ENCODE data around the gene SHLD2.
A peak's percentile ranks its signal among the peaks of the same experiment; 100 is the strongest.
"Not testable (repeated sequence)": the region's sequence is repeated elsewhere in the genome, so short reads cannot be mapped to it uniquely, and the experiment has no call there.

SHLD2 gene

DNA sequence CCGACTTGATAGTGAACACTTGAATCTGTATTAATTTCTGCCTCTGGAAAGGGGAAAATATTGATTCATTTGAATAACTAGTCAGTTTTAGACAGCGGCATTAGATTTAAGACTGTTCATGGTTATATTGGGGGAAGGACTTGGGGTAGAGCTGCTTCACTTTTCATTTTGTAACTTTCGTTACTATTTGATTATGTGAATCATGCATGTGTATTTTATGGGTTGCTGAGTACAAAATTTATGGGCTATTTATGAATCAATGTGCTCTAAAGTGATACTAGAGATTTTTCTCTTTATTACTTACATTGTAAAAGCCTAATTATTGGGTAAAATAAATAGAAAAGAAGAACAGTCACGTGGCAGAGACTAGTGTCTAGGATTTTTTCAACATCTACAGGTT, 5.3 kb upstream of the SHLD2 start:
- DNase-seq = peak; percentile 13

DNA sequence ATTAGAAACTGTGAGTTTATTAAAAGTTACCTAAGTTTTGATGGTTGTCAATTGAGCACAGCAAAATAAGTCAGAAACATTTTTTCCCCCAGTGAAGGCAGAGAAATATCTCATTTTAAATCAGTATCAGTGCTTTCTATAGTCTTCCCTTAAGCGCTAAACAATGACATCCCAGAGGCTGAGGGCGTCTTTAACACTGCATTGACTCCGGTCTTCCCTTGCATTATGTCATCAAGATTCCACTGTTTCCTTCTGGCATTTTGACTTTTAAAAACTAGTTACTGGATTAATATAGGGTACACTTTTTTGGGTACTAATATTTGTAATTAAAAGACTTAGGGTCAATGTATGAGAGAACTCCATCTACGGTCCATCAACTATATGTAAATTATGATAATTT, 4.2 kb upstream of the SHLD2 start:
- DNase-seq = no peak

DNA sequence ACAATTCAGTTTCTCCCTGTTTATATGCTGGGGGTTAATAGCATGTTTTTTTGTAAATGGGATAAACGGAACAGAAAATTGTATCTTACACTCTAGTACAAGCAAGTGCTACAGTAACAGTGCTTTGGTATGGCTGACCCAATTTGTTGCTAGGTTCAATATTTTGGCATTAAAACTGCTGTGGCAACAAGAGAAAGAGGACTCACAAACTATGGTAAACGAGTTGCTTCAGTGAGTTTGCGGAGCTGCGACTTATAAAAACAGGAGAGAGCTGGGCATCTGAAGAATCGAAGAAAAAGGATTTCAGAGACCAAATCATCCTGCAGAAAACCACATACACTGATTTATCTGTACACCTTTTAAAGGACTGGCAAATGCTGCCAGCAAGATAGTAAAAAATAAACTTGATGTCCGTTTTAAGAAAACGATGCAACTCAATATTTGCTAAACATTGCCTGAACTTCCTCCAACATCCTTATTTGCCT, 2.6 kb upstream of the SHLD2 start:
- peak; percentile 61 for DNase-seq

DNA sequence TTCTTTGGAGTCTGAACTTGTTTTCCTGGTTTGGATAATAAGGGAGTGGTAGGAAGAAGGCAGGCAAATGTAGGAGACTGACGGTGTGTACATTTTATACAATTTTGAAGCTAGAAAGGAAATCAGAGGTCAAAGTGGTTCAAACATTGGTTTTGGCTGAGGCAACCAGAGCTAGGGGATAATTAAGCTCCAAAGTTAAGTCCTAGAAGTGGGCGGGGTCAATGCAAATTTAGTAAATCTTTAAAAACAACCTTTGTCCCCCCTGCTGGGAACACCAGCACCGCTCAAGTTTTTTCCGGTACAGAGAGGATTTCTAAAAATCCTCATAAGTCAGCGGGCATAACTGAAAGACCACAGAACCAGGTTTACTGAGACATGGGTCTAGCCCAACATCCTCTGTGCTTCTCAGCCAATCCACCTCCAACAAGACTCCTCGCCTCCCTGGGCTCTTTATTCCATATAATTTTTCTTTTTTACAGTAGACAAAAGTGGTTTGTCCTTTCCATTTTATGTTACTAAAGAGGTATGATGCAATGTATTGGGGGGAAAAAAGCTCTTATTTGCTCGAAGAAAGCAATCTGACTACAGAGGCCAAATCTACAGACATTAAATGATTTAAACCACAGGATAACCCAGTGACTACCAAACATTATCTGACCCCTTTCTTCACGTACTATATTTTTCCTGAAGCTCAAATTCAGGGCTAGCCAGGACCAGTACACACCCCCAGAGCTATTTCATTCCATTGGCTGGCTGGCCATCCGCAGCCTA, 2.0 kb upstream of the SHLD2 start:
- DNase-seq = peak; percentile 39

DNA sequence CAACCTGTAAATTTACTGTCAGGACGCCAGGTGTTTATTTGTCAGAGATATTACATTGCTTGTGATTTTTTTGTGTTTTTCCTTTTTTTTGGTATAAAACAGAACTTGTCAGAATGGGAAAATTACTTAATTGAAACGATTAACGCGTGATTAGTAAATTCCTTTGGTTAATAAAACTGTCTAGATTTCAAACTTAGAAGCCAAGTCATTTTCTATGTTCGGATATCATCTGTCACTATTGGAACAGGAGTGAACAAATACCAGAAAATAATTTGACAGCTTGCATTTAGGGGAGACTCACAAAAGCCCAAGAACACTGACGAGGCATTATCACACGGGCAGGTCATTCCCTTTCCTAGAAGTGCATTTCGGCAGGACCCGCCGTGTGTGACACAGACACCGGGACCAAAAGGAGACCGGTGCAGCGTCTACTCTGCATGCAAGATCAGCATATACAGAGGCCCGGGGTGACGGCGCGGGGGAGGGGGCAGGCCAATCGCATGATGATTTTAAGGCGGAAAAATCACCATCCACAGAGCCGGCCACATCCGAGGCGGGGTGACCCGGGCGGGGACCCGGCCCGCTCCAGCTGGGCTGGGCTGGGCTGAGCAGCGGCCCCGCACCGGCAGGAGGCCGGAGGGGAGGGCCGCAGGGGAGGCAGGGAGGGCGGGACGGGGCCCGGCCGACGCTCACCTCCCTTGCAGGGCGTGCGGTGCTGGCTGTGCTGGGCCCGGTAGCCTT, 1.2 kb upstream of the SHLD2 start:
- DNase-seq = peak; percentile 45

DNA sequence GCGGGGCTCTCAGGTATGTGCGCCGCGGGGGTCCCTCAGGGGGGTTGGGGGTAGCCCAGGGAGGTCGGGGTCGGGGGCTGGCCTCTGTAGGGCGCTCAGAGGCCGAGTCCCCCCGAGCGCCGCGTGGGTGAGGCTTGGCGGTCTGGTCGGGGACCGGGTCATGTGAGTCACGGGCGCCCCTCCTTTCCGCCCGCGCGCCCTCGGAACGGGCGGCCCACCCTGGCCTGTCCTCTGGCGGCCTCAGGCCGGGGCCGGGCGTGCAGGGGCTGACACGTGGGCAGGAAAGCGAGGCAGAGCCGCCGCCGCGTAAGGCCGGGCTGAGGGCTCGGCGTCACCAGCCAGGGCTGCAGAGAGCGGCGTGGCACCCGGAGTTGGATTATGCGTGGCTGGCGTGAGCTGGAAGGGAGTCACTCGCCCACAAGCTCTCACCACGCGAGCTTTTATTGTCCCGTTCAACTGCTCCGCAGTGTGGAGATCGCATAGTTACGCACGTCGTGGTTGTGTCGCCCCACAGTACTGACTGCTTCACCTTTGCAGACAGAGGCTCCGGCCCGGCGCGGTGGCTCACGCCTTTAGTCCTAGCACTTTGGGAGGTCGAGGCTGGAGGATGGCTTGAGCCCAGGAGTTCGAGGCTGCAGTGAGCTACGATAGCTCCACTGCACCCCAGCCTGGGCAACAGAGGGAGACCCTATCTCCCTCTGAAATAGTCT, 385 bp downstream of the SHLD2 start:
- peak; percentile 64 for DNase-seq

DNA sequence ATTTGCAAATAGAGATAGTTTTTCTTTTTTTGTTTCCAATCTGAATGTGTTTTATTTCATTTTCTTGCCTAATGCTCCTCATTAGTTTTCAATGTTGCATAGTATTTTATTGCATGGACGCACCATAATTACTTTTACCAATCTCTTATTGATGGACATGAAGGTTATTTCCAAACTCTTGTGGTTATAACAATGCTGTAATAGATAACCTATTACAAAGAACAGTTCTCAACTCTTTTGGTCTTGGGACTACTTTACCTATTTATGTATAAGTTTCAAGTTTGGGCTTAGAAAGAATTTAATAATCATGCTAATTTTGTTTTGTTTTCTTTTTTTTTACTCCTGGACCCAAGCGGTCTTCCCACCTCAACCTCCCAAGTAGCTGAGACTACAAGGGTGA, 7.0 kb downstream of the SHLD2 start:
- DNase-seq = no peak

DNA sequence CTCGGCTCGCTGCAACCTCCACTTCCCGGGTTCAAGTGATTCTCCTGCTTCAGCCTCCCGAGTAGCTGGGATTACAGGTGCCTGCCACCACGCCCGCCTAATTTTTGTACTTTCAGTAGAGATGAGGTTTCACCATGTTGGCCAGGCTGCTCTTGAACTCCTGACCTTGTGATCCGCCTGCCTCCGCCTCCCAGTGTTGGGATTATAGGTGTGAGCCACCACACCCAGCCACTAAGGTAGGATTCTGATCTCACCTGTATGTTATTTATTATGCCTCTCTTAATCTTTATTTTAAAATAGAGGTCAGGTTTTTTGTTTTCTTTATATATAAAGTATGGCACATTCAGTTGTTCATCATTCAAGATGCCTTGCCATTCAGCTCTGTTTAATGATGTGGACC, 9.7 kb downstream of the SHLD2 start:
- not testable (repeated sequence) for DNase-seq

DNA sequence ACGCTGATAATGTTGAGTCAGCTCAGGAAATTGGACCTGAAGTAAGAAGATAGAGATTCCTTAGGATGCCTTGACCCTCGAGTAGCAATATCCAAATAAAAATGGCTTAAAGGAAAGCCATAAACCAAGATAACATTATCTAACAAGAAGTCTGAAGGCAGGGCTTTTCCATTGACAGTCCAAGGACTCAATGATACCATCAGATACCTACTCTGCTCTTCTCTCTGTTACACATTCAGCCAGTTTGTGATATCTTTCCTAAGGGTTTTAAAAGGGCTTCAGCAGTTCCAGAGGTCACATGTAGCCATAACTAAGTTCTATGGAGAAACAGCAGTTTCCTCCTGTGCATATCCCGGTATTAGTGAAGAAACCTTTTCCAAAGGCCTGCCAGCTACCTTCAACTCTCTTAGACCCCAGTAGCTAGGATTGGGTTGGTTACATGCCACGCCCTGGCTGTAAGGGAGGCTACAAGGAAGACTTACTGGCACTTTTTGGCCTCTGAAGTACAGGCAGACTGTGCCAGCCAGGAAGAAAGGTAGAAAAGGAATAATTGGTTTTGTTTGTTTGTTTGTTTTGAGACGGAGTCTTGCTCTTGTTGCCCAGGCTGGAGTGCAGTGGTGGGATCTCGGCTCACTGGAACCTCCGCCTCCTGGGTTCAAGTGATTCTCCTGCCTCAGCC, 10.6 kb downstream of the SHLD2 start:
- DNase-seq = no peak

DNA sequence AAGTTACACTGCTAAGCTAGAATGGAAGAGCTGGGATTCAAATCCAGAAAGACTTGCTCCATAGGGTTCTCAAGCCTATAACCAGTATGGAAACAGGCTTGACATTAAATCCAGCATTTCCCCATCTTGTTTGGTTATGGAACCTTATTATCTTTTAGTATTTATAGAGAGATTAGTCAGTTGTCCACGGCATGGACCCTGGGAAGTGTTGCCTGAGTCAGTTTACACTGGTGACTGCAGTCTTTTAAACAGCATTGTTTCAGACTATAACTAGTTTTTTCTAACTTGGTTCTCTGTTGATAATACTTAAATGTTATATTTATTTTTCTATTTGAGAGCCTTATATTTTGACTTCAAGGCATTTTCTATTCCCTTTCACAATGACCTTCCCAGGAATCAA, 23.1 kb downstream of the SHLD2 start:
- DNase-seq = not testable (repeated sequence)

DNA sequence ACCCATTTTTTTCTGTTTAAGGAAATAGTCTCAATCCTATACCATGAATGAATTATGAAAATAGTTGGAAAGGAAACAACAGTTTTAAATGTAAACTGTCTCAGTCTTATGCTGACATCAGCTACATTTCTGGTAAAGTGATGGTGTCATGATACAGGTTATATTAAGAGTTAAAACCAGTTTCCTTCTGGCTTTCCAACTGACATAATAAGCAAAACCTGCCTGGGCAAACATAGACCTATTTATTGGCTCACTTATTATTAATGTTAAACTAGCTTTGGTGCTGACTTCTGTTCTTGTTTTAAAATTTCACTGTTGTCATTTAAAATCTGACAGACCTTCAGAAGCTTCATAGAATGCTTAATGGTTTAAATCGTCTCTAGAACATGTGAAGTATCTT, 24.0 kb downstream of the SHLD2 start:
- not testable (repeated sequence) for DNase-seq

DNA sequence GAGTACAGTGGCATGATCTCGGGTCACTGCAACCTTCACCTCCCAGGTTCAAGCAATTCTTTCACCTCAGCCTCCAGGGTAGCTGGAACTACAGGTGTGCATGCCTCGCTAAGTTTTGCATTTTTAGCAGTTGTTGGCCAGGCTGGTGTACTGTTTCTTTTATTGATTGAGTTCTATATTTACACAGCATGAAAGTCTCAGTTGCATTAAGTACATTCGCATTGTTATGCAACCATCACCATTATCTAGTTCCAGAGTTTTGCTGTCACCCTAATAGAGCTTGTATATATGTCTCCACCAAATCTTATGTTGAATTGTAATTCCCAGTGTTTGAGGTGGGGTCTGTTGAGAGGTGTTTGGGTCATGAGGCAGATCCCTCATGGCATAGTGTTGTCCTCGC, 28.3 kb downstream of the SHLD2 start:
- not testable (repeated sequence) for DNase-seq

DNA sequence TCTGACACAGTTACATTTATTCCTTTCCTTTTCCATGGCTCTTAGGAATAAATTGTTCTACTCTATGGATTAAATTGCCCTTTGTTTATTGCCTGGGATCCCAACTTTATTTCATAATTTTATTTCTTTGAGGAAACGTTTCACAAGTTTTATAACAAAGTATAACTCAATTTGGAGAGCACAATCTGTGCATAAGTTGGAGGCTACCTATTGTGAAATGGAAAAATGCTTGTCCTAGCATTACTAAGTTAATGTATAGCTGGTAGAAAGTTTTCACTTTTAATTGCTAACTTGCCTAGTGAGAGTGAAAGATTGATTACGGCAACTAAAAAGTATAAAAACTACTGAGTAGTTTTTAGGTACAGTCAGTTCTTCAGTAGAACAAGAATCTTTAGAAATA, 32.0 kb downstream of the SHLD2 start:
- not testable (repeated sequence) for DNase-seq

DNA sequence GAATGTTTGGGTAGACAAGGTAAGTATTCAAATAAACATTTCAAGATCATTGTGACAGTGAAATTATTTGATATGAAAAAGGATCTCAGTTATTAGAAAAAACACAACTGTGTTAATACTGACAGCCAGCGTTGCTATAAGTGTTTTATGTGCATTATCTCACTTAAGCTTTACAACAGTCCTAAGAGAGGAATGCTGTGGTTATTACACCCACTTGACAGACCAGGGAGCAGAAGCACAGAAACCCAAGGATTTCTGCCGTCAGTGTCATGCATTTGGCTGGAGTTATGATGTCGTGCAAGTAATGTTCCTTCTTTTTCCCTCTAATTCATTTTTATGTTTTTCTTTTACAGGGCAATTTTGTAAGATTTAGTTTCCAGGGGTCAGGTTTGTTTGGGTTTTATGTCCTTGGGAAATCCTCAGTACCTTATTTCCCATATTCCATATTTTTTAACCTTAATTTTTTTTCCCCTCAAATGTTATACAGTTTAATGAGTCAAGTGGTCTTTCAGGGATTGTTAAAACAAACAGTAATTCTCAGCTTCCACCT, 32.7 kb downstream of the SHLD2 start:
- DNase-seq = not testable (repeated sequence)

DNA sequence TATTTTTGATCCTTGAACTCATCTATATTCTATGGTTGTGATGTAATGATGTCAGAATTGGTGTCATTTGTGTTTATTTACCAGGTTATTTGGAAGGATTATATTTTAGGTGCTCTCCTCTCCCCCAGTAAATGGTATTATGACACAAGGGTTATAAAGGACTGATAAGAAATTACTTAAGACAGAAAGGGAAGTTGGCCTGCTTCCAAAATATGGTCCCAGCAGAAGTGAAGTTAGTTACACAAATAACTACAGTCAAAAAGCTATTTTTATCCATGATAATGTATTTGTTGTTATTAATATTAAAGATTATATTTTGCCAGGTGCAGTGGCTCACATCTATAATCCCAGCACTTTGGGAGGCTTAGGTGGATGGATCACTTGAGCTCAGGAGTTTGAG, 37.2 kb downstream of the SHLD2 start:
- DNase-seq = not testable (repeated sequence)

DNA sequence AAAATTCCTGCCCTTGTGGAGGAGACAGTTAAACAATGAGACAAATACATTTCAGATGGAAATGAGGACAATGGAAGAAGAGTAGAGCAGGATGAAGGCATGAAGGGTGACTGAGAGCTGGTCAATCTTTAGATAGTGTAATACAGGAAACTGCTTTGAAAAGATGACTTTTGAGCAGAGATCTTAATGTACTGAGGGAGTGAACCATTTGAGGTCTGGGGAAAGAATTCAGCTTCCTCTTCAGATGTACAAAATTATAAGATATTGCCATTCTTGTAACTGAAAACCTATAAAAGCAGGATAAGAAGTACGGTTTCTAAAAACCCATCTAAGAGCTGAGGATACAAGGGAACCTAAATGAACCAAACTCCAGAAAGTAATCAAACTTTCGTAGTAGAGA, 38.9 kb downstream of the SHLD2 start:
- not testable (repeated sequence) for DNase-seq

DNA sequence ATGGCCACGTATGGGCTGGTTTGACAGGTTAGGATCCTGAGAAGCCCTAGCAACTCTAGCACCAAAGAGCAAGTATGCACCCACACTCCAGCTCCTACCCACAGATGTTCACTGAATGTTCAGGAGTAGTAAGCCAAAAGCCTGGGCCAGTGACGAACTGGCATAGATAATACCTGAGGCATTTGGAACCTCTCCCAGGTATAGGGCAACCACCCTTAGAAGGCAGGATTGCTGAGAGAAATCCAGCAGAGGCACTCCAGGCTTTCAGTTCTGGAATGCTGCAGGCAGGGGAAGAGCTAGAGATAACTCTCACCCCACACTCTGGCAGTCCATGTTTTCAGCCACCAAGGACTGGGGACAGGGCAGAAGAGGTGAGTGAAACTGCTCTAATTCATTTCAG, 39.4 kb downstream of the SHLD2 start:
- DNase-seq = not testable (repeated sequence)

DNA sequence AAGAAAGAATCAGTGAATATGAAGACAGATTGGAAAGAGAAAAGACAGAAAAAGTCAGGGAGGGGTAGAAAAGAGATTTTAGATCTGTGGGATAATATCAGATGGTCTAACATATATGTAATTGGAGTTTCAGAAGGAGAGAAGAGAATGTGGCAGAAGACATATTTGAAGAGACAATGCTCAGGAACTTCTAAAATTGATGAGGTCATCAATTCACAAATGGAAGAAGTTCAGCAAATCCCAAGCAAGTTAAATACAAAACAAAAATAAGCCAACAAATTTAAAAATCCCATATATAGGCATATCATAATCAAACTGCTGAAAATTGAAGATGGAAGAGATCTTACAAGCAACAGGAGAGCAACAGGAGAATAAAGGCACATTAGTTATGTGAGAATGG, 42.5 kb downstream of the SHLD2 start:
- DNase-seq = not testable (repeated sequence)

DNA sequence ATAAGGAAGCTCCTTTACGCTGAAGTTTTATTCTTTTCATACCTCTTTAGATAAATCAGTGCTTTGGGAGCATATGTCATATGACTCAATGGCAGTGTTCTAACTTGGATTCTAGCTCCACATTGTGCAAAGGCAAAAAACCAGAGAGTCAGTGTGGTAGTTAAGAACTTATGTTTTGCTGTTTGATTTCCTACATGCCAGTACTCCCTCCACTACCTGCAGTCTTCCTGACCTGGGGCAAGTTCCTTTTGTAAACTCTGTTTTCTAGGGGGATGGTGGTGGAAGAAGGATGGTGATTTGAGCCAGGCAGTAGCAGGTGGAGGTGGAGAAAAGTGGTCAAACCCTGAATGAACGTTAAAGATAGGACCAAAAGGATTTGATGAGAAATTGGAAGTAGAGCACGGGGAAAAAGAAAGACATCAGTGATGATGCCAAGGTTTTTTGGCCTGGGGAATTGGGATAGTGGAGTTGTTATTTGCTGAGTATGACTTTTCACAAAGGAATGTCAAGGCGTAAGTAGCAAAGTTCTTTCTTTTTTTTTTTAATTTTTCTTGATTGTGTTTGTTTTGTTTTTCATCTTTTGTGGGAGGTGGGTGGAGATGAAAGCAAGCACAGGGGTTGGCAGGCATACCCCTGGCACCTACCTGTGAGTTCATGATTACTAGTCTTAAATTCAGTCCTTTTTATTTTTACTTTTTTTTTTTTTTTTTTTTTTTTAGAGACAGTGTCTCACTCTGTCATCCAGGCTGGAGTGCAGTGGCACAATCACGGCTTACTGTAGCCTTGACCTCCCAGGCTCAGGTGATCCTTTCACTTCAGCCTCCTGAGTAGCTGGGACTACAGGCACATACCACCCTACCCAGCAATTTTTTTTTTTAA, 47.5 kb downstream of the SHLD2 start:
- DNase-seq = not testable (repeated sequence)

DNA sequence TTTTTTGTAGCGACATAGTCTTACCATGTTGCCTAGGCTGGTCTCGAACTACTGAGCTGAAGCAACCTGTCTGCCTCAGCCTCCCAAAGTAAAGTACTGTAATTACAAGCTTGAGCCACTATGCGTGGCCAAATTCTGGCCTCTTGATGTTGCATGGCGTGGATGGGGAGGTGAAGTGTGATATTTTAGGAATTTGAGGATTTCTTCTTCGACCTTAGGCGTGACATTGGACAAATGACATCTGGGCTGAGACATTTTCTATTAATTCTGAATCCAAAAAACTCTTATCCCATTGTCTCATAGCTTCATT, 48.1 kb downstream of the SHLD2 start:
- DNase-seq = not testable (repeated sequence)

DNA sequence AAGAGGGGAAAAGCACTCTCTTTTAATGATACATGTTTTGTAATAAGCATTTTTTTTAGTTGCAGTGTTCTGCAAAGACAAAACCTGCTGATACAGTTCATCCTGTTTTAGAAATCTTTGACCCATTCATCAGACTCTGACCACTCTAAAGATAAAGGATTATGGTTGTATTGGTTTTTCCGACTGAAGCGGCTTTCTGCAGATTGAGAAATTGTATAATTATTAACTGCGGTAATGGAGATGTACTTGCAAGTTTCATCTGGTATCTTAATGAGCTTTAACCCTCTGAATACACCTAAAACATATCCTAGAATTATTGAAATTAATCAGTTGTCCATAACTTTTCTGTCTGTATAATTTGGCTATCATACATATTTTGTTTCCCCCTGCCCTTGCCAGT, 50.6 kb downstream of the SHLD2 start:
- not testable (repeated sequence) for DNase-seq

Data from midbrain (tissue), 1 donor.